ENCODE data around the gene HSF2.

The HSF2 gene, protein sequence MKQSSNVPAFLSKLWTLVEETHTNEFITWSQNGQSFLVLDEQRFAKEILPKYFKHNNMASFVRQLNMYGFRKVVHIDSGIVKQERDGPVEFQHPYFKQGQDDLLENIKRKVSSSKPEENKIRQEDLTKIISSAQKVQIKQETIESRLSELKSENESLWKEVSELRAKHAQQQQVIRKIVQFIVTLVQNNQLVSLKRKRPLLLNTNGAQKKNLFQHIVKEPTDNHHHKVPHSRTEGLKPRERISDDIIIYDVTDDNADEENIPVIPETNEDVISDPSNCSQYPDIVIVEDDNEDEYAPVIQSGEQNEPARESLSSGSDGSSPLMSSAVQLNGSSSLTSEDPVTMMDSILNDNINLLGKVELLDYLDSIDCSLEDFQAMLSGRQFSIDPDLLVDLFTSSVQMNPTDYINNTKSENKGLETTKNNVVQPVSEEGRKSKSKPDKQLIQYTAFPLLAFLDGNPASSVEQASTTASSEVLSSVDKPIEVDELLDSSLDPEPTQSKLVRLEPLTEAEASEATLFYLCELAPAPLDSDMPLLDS

DNA sequence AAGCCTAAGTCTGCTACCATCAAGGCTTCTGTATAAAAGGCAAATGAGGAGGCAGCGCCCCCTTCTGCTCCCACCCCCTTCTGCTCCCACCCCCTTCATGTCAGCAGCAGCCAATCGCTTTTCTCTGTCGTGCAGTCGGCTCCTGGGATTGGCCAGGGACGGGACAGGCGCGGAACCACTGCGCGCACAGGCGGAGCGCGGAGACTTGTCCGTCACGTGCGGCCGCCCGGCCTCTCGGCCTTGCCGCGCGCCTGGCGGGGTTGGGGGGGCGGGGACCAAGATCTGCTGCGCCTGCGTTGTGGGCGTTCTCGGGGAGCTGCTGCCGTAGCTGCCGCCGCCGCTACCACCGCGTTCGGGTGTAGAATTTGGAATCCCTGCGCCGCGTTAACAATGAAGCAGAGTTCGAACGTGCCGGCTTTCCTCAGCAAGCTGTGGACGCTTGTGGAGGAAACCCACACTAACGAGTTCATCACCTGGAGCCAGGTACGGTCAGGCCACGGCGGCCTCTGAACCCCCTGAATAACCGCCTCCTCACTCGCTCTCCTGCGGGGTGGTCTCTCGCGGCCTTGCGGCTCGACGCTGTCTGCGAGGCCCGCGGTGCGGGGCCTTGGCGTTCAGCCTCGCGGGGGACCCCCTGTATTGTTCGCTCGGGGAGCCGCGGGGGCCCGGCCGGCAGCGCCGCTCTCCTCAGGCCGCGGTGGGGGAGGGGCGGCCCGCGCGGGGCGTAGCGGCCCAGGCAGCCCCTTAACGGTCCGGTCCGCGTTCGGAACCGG lies at the start of gene HSF2:
Gene HSF2 (plus strand): TSS at position 305 of the 773 bp plus-strand sequence. CDS start 86 bp downstream, at position 391.
- peak; percentile 91 to 93 for DNase-seq (ENCODE audit: low read depth in 2 of 2)

DNA sequence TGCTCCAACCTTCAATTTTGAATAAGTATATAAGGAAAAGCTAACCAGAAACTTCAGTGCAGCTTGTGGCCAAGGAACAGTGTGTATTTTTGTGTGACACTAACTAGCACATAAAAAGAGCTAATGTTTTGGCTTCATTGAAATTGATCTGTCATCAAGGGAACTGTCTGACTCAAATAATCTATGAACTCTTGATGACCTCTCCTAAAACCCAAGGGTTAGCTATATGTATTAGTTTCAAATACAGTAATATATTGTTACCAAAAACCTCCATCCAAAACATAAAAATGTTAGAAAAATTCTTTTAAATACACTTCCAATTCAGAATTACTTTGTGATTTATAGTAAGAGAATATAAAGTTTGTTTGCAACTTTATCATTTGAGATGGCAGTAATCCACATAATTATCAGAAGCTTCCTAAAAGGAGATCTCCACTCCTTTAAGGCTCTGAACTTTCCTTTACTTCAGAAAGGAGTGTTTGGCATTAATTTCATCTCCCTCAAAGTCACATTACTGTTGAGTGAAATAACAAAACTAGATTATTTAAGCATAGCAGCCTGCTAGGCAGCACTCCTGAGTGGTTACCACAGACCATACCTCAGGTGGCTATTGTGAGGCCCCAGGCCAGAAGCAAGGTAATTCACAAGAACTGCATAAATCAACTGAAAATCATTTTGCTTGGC lies 46.3 kb upstream of the HSF2 start:
- no peak for DNase-seq (ENCODE audit: low read depth in 2 of 2)

DNA sequence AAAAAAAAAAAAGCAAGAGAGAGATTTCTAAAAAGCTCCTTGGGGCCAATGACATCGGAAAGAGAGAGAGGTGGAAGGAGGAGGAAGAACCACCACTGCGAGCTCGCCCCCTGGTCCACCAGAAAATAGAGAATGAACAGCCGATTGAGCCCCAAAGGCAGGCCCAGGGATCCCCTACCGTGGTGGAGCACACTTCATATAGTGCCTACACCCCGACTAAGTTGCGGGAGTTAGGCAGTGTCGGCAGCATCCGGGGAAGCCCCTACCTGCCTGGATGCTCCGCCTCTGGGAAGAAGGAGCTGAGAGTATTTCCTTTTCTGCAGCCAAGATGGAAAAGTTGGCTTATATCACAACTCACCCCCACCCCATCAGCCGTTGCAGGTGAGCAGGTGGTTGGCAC lies 38.6 kb upstream of the HSF2 start:
- no peak for DNase-seq (ENCODE audit: low read depth in 2 of 2)

DNA sequence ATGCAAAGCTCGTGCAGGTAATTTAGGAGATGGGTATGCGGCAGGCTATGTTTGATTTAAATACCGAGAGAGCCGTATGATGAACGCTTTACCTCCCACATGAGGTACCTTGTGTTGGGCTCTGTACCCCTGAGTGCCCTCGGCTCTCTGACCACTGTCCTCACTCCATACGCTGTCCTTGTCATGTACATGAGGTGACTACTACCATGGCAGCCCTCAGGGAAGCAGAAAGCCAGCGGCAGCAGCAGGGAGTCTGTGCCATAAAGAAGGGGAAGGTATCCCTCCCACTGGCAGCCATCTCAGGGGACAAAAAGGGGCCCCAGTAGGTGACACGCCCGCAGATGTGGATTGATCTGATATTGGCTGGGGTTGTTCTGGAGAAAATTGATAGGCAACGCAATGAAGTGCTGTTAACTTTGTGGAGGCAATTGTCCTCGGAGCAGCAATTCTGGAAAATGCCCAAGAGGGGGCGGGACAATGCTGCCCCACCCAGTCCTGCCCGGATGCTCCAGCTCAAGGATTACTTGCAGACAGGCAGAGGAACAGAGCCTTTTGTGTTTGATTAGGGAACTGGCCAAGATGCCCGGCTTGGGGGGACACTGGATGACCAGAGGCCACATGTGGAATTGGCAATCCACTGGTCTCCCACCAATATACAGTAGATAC lies 38.0 kb upstream of the HSF2 start:
- DNase-seq (ENCODE audit: low read depth in 2 of 2): no peak

DNA sequence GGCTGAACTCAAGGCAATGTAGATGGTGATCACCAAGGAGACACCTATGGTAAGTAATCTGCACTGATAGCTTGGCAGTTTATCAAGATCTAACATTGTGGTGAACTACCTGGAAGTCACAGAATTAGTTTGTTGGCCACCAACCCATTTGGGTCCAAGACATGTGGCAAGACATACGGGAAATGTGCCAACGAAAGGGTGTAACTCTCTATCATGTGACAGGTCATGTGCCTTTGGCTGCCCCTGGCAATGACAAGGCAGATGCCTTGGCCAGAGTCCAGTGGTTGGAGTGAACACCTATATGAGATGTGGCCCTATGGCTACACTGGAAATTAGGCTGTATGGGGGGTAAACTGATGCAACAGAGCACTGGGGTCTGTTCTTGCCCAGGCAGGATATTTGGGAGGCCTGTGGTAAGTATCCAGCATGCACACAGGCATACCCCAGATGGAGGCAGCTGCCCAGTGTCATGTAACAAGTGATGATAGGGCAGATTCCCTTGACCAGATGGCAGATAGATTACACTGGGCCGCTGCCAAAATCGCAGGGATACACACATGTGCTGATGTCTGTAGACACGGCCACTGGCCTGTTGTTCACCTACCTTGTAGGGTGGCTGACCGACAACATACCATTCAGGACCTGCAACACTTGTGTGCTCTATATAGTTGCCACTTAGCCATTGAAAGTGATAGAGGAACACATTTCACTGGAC lies 35.5 kb upstream of the HSF2 start:
- no peak for DNase-seq (ENCODE audit: low read depth in 2 of 2)

DNA sequence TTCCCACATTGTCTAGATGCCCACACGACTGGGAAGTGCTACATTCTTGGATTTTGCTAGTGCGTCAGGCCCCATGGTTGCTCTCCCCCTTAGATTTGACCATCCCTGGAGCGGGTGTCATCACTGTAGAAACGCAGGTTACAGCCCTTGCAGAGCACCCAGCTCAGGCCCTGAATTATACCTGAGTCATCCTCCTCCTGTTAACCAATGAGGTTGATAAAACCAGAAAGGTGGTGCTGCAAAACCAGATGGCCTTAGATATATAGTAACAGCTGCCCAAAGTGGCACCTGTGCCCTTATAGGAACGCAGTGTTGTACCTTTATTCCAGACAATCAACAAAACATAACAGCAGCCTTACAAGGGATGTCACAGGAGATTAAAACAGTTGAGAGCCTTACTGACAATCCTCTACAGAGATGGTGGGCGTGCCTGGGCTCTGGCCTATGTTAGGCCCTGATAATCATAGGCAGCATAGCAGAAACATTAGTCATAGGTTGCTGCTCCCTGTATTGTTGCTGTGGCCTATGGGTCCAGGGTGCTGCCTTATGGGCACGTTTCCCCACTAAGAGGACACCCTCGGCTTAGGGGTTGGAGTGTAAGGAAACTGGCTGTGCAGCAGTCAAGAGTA lies 33.6 kb upstream of the HSF2 start:
- DNase-seq (ENCODE audit: low read depth in 2 of 2): no peak

DNA sequence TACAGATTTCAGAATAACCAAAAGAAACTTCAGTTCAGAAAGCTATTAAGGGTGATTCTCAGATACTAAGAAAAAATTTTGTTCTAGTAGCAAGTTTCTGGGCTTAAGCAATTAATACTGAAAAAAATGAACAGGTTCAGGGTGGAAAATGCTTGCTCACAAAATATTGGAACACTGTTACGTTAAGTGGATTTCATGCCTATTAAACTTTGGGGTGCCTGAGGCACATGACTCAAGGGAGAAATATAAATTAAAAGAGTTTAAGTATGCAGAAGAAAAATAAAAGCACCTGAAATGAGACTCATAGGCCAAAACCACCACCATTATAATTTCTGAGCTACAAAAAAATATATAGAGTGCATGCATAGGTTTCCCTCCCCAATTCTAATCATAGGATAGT lies 32.3 kb upstream of the HSF2 start:
- DNase-seq (ENCODE audit: low read depth in 2 of 2): no peak

DNA sequence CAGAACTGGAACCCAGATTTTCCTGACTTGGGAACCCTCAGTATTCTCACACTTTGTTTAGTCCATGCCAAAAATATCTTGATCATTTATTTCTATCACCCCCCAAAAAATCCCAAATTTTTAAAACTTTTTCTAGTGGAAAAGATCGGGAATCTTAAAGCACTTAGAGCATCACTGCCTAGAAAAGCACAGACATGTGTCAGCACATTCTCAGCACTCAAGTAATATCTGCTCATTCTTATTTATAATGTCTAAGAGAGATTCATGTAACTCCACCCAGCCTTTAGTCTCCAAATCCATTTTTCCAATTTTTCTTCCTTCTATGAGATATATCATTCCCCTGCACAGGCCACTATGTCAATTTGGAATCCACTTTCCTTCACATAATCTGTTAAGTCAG lies 29.9 kb upstream of the HSF2 start:
- no peak for DNase-seq (ENCODE audit: low read depth in 2 of 2)

DNA sequence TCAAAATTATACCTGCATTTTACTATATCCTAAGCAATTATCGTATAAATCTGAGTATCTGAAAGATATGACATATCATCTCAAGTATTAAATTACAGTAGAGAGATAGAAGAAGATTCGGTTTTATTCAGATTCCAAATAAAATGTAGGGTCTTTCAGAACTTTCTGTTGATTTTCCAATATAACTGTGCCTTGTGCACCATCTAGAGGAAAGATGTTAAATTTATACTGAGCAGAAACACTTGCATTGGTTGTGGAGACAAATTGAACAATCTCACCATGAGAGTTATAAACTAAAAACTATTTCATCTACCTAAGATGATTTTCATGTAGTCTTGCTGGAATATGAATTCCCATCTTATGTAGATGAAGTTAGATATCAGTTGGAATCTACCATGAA lies 26.8 kb upstream of the HSF2 start:
- DNase-seq (ENCODE audit: low read depth in 2 of 2): no peak

DNA sequence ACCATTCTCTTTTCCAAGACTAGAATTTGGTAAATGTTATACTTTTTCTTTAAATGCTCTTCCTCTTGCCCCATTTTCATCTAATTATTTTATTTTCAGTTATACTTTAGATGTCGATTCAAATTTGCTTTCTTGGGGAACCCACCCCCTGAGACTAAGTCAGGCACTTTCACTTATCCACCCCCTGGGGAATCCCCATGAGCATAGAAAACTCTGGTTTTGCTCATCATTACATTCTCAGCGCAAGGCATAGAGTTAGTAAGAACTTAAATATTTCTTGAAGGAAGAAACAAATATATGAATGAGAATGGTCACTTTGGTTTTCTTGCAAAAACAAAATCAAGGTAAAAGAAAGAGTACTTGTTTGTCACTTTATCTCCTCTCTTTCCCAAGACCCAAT lies 25.1 kb upstream of the HSF2 start:
- DNase-seq (ENCODE audit: low read depth in 2 of 2): no peak

DNA sequence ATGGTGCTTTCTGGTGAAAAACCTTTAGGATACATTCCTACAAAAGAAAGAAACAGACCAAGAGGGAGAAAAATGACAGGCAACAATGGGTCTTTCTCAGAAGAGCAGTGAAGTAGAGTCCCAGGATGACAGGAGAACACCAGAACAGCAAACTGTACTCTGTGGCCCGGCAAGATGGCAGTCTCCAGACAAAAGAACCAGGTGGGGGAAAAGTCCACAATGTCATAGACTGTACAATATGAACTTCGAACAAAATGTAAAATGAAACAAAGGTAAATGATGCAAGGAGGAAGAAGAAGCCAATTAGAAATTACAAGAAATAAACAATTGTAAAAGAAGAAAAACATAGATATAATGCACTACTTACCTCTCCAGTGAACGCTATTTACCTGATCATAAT lies 23.2 kb upstream of the HSF2 start:
- no peak for DNase-seq (ENCODE audit: low read depth in 2 of 2)

DNA sequence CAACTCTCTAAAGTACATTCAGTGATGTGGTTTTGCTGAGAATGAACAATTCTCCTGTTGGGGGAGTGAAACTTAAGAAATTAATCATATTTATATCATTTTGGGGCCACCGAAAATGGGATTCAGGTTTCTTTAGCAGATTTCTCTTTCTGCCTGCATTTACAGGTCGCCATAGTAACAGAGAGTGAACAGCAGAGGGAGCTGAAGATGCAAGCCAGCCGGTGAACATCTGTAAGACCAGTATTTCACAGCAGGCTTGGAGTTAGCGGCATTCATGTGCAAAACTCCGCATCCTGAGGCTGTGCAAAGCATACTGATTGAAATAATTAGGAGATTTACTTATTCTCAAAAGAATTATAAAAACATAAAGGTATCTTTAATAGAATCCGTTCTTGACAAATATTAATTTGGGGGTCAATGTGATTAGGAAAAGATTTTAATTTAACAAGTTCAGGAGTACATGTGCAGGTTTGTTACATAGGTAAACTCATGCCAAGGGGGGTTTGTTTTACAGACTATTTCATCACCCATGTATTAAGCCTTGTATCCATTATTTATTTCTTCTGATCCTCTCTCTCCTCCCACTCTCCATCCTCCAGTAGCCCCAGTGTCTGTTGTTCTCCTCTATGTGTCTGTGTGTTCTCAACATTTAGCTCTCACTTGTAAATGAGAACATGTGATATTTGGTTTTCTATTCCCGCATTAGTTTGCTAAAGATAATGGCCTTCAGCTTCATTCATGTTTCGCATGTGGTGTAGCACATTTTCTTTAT lies 17.8 kb upstream of the HSF2 start:
- DNase-seq (ENCODE audit: low read depth in 2 of 2): peak in 1 of 2 donors; percentile 9

DNA sequence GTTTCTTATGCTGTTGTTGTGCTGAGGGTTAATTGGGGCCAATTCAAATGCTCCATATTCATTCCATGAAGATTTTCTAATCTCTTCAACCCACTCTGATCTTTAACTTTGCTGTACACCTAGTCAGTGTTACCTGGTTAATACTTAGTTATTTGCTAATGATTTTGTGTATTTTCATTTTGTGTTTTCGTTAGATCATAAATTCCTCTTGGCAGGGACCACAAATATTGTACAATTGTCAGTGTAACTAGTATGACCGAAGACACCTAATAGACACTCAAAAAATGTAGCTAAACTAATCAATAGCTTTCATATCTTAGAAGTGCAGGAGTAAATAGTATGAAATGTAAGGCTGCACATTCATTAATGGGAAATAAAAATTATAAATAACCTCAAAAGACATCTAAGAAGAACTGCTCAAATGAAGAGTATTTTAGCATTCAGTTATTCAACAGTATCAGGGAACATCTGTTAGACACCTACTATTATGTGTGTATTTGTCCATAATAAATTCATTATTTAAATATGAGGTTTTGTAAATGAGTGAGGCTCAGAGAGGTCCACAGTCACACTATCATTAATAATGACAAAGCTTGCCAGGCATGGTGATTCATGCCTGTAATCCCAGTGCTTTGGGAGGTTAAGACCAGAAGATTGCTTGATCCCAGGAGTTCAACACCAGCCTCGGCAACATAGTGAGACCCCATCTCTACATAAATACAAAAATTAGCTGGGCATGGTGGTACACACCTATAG lies 13.4 kb upstream of the HSF2 start:
- no peak for DNase-seq (ENCODE audit: low read depth in 2 of 2)

DNA sequence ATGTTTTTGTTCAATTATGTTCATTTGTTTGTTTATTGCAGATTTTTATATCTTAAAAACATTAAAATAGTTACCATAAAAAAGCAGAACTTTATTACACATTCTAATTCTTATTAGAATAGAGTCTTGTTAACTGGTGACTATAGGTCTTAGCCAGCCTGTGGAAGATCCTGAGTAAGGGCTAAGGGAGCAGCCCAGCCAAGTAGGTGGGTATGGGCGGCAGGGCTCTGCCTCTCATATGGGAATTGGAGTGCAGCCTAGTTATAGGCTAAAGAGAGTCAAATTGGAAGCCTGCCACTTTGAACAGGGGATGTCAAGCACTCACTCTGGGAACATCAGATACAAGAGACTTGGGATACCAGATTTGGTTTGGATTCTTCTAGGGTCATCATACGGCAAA lies 10.5 kb upstream of the HSF2 start:
- DNase-seq (ENCODE audit: low read depth in 2 of 2): no peak

DNA sequence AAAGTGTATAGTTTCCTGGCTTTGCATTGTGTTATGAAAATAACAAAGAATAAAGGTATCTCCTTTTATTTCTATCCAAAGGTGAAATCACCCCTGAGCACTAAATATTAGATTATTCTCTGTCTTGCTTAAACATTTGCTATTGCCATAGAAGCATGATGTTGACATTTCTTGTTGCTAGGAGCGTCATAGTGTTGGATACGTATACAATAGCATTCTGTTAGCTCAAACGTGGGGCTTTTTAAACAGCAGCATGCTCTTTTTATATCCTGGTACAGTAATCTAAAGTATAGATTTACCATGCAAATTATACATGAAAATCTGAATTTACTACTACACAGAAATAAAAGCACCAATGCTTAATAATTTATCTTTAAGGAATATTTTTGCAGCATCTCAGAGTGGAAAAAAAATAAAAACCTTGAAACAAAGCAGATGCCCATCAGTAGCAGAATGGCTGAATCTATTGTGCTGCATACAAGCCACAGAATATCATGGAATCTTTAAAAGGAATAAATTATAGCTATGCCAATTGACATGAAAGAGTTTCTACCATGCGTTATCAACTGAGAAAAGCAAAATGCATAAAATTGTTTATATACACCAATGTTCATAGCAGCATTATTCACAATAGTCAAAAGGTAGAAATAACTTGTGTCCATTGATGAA lies 9.6 kb upstream of the HSF2 start:
- no peak for DNase-seq (ENCODE audit: low read depth in 2 of 2)

DNA sequence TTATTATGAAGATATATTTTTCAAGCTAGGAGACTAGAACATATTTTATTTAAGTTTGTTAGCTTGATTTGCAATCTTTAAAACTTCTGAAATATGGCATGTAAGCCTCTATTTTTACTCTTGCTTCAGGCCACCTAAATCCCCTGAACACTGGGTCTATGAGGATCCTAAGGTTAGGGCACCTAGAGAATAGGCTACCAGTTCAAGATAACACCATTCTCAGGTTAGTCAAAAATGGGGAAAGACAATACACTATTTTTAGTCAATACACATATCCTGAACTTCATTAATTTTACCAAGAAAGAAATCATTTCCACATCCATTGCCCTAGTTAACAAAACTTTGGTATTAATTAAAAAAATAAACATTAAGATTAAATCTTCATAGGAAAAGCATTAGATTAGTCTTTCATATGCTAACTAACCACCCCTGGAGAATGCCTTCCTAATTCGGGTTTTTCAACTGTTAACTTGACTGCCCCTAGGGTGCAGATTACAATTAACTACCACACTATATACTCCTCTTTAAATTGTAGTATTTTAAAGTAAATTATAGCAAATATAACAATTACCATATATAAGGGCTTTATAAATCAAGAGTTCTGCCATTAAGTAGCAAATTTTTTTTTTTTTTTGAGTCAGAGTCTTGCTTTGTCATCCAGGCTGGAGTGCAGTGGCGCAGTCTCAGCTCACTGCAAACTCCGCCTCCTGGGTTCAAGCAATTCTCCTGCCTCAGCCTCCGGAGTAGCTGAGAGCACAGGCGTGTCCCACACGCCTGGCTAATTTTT lies 6.7 kb upstream of the HSF2 start:
- no peak for DNase-seq (ENCODE audit: low read depth in 2 of 2)

DNA sequence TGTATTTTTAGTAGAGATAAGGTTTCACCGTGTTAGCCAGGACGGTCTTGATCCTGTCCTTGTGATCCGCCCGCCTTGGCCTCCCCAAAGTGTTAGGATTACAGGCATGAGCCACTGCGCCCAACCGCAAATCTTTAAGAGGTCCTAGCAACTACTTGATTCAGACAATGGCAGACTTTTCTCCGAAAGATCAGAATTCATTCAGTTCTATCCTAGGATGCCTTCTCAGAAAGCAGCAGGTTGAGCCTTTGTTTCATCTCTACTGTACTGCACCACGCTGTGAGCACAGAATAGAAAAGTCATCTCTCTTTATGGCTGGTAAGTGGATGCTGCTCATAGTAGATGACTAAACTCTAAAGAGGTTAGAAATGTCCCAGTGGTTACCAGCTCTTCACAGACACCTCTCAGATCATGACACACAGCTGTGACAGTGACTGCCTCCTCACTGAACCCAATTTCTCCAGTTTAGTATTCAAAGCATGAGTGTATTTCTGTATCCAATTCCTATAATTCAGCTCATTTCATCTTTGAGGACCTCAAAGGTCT lies 6.0 kb upstream of the HSF2 start:
- peak in 1 of 2 donors; percentile 13 for DNase-seq (ENCODE audit: low read depth in 2 of 2)

Measured in stimulated activated CD8-positive, alpha-beta memory T cell treated with anti-CD3 and anti-CD28 coated beads, Interleukin-15, amount 100 ng/mL, for 48 hours (primary cell).